VCaP (cell line): ENCODE results near the gene PAGR1.

Experiments used
- H3K27ac ChIP-seq: fragments of 450-650 bp; 2 replicates; pipeline ENCODE4 v1.5.1; 2017
- TF ChIP-seq, protein P1 (sequence below): fragments of 450-650 bp; conservative IDR thresholded peaks from 2 replicates; pipeline ENCODE4 v1.5.1; 2017; ENCODE audit warnings: mild to moderate bottlenecking, moderate library complexity

PAGR1 gene

DNA sequence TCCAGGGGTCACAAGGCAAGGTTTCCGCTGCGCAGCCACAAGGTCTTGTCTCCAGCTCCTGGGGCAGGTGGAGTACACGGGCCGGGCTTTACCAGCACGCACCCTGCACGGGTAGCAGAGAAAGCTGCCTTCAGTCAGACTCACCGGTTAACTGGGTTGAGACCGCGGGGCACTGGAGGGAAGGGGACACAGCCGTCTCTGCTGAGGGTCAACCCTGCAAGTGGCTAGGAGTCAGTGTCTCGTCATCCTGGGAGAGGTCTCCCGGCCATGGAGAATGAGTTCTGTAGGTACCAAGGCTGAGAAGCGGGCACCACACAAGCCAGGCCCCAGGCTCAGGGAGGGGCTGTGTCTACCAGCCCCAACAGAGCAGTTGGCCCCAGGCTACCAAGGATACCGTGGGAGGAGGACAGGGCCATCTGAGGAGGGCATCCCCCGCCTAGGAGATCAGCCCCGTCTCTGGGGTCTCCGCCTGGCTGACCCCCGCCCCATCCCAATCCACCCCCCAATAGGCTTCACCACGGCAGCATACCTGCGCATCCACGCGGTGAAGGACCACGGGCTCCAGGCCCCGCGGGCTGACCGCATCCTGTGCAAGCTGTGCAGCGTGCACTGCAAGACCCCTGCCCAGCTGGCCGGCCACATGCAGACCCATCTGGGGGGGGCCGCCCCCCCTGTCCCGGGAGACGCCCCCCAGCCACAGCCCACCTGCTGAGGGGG, 6.8 kb upstream of the PAGR1 start:
- TF ChIP-seq, protein P1, sequence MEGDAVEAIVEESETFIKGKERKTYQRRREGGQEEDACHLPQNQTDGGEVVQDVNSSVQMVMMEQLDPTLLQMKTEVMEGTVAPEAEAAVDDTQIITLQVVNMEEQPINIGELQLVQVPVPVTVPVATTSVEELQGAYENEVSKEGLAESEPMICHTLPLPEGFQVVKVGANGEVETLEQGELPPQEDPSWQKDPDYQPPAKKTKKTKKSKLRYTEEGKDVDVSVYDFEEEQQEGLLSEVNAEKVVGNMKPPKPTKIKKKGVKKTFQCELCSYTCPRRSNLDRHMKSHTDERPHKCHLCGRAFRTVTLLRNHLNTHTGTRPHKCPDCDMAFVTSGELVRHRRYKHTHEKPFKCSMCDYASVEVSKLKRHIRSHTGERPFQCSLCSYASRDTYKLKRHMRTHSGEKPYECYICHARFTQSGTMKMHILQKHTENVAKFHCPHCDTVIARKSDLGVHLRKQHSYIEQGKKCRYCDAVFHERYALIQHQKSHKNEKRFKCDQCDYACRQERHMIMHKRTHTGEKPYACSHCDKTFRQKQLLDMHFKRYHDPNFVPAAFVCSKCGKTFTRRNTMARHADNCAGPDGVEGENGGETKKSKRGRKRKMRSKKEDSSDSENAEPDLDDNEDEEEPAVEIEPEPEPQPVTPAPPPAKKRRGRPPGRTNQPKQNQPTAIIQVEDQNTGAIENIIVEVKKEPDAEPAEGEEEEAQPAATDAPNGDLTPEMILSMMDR = no peak
- peak overlapping the region; percentile 92 for H3K27ac ChIP-seq

- TF ChIP-seq, protein P1 = no peak
Measured at GRCh38 chr16:29809850-29810698, 5.9 kb upstream of the PAGR1 start.

GRCh38 chr16:29810699-29811169, 5.2 kb upstream of the PAGR1 start:
- H3K27ac ChIP-seq = peak overlapping the region; percentile 92
- TF ChIP-seq, protein P1 = no peak

More at GRCh38 chr16:29809850-29810698, 5.9 kb upstream of the PAGR1 start:
- H3K27ac ChIP-seq = peak overlapping the region; percentile 92

GRCh38 chr16:29811170-29811895, 4.6 kb upstream of the PAGR1 start:
- TF ChIP-seq, protein P1 = no peak

DNA sequence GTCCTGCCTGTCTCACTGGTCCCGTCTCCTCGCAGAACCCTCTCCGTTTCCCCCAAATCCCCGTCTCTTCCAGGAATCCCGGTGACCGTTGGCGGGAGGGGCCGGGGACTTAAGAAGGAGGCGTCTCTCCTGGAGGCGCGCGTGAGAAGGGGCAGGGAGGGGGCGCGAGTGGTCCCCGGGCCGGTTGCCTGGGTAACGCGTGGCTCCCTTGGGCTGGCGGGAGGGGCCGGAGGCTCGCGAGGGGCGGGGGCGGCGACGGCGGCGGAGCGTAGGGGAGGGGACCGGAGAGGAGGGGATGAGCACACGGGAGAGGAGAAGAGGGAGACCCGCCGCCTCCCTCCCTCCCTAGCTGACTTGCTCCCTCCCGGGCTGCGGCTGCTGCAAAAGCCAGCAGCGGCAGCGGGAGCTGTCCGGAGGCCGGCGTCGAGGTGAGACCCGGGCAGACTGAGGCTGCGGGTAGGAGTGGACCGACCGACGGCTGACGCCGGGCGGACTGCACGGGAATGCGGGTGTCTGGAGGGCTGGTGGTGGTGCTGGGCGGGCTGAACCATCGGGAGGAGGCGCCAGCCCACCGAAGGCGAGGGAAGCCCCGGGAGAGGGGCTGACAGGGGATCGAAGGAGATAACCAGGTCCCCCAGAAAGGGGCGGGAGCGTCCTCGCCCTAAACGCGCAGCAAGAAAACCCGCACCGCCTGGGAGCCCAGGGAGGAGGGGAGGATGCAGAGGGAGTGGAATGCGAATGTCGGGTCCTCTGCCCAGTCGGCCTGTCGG, 3.9 kb upstream of the PAGR1 start, which contains the start of gene PRRT2:
Gene PRRT2 (plus strand): TSS at position 298 of the 770 bp plus-strand sequence. CDS start 862 bp downstream, outside the sequence.
- TF ChIP-seq, protein P1 = no peak
- peak within 1 kb of the TSS; percentile 92 for H3K27ac ChIP-seq

More at GRCh38 chr16:29811170-29811895, 4.6 kb upstream of the PAGR1 start:
- H3K27ac ChIP-seq = peak overlapping the region; percentile 92

GRCh38 chr16:29812754-29813643, 3.0 kb upstream of the PAGR1 start:
- TF ChIP-seq, protein P1 = no peak
- peak overlapping the region; percentile 92 for H3K27ac ChIP-seq
